DOHH2 (cell line): ENCODE data around the gene TLL2.

Experiments used
- H3F3A ChIP-seq: fragments of 200-600 bp; sonication (generic), shearing (Covaris generic); 2 replicates; pipeline ENCODE4 v1.6.0; 2016; ENCODE audit warnings: antibody characterized with exemption, mild to moderate bottlenecking; ENCODE audit not compliant: control insufficient read depth, insufficient read depth
- H3K27ac ChIP-seq: fragments of 200-600 bp; sonication (generic); 2 replicates; pipeline ENCODE4 v1.5.1; 2014; ENCODE audit warnings: low read depth, mild to moderate bottlenecking, low read length, moderate library complexity
- H3K27me3 ChIP-seq: fragments of 200-600 bp; sonication (generic); 2 replicates; pipeline ENCODE4 v1.6.1; 2014; ENCODE audit warnings: mild to moderate bottlenecking, low read length, mixed read lengths; ENCODE audit not compliant: control insufficient read depth
- H3K36me3 ChIP-seq: fragments of 200-600 bp; sonication (generic); 2 replicates; pipeline ENCODE4 v1.6.1; 2014; ENCODE audit warnings: mild to moderate bottlenecking, low read length, moderate library complexity, mixed read lengths; ENCODE audit not compliant: control insufficient read depth
- H3K4me1 ChIP-seq: fragments of 200-600 bp; sonication (generic); 2 replicates; pipeline ENCODE4 v1.6.1; 2014; ENCODE audit warnings: mild to moderate bottlenecking, low read length, mixed read lengths; ENCODE audit not compliant: control insufficient read depth
- H3K4me2 ChIP-seq: fragments of 200-600 bp; sonication (generic); 2 replicates; pipeline ENCODE4 v1.6.0; 2014; ENCODE audit warnings: mild to moderate bottlenecking, low read length, moderate library complexity
- H3K4me3 ChIP-seq: fragments of 200-600 bp; sonication (generic); 2 replicates; pipeline ENCODE4 v1.5.1; 2014; ENCODE audit warnings: mild to moderate bottlenecking, low read length, mixed read lengths
- H3K79me2 ChIP-seq: fragments of 200-600 bp; sonication (generic); 2 replicates; pipeline ENCODE4 v1.6.1; 2014; ENCODE audit warnings: mild to moderate bottlenecking, low read length, mixed read lengths; ENCODE audit not compliant: control insufficient read depth
- H3K9me2 ChIP-seq: fragments of 200-600 bp; sonication (generic); replicated peaks from 2 replicates; pipeline ENCODE4 v1.6.1; 2014; ENCODE audit warnings: mild to moderate bottlenecking, low read length, mixed read lengths; ENCODE audit not compliant: control insufficient read depth
- H3K9me3 ChIP-seq: fragments of 200-600 bp; sonication (generic); 2 replicates; pipeline ENCODE4 v1.6.1; 2014; ENCODE audit warnings: antibody characterized with exemption, low read length, mixed read lengths; ENCODE audit not compliant: control insufficient read depth, insufficient read depth
- H4K20me1 ChIP-seq: fragments of 200-600 bp; sonication (generic); 2 replicates; pipeline ENCODE4 v1.6.0; 2014; ENCODE audit warnings: low read depth, mild to moderate bottlenecking, antibody characterized with exemption, low read length, moderate library complexity; ENCODE audit not compliant: control insufficient read depth, insufficient read depth
- EZH2phosphoT487 ChIP-seq: fragments of 200-600 bp; sonication (generic); IDR thresholded peaks from 2 replicates; pipeline ENCODE4 v1.6.1; 2017; ENCODE audit warnings: borderline replicate concordance, mild to moderate bottlenecking, antibody characterized with exemption, low read length, moderate library complexity, mixed read lengths
- TF ChIP-seq, protein P1 (sequence below): fragments of 200-600 bp; sonication (generic); IDR thresholded peaks from one replicate; pipeline ENCODE4 v1.5.1; 2014; ENCODE audit warnings: antibody characterized with exemption, mild to moderate bottlenecking, low read depth, low read length; ENCODE audit not compliant: poor library complexity, severe bottlenecking

Gene TLL2

GRCh38 chr10:96465599-96465998 is 48.1 kb downstream of the TLL2 start:
- Histone ChIP-seq H3K36me3 (no peaks in the 10 kb centered on the region), H3K27ac (no peak overlapping the region), H3K4me2 (no peak overlapping the region), H3F3A (no peaks in the 10 kb centered on the region), H4K20me1 (no peaks in the 10 kb centered on the region), H3K4me3 (no peak overlapping the region), H3K4me1 (no peaks in the 10 kb centered on the region), H3K79me2 (no peaks in the 10 kb centered on the region), H3K9me3 (no peaks in the 10 kb centered on the region), H3K27me3 (peaks cover 35% of the 10 kb centered on the region), H3K9me2 (no peaks in the 10 kb centered on the region)
- no peak for TF ChIP-seq EZH2phosphoT487
- TF ChIP-seq, protein P1, sequence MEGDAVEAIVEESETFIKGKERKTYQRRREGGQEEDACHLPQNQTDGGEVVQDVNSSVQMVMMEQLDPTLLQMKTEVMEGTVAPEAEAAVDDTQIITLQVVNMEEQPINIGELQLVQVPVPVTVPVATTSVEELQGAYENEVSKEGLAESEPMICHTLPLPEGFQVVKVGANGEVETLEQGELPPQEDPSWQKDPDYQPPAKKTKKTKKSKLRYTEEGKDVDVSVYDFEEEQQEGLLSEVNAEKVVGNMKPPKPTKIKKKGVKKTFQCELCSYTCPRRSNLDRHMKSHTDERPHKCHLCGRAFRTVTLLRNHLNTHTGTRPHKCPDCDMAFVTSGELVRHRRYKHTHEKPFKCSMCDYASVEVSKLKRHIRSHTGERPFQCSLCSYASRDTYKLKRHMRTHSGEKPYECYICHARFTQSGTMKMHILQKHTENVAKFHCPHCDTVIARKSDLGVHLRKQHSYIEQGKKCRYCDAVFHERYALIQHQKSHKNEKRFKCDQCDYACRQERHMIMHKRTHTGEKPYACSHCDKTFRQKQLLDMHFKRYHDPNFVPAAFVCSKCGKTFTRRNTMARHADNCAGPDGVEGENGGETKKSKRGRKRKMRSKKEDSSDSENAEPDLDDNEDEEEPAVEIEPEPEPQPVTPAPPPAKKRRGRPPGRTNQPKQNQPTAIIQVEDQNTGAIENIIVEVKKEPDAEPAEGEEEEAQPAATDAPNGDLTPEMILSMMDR, result no peak

DNA sequence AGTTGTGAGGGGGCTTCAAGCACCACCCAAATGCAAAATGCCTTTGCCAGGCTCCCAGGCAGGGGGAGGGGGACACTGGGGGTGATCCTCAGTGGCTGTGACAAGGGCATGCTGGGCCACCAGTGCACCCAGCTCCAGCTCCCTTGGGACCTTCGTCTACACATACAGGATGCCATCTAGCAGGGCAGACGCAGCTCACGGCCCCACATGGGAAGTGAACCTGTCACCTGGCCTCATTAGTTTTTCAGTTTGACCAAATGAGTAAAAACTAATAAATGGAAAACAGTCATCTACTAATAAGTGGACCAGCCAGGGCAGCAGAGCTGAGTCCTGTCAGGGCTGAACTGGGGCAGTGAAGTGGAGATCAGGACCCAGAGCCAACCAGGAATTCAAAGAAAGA is 50.2 kb downstream of the TLL2 start:
- no peaks in the 10 kb centered on the region for H3K9me3 ChIP-seq
- H3K36me3 ChIP-seq, result no peaks in the 10 kb centered on the region
- H3K79me2 ChIP-seq, result no peaks in the 10 kb centered on the region
- H3K27me3 ChIP-seq, result peaks cover 31% of the 10 kb centered on the region
- H3K4me3 ChIP-seq, result no peak overlapping the region
- no peaks in the 10 kb centered on the region for H3F3A ChIP-seq
- TF ChIP-seq, protein P1, result no peak
- TF ChIP-seq EZH2phosphoT487, result no peak
- H3K4me1 ChIP-seq, result no peaks in the 10 kb centered on the region
- H3K4me2 ChIP-seq, result no peak overlapping the region
- H4K20me1 ChIP-seq, result no peaks in the 10 kb centered on the region
- no peaks in the 10 kb centered on the region for H3K9me2 ChIP-seq
- no peak overlapping the region for H3K27ac ChIP-seq

GRCh38 chr10:96462606-96463151 is 51.0 kb downstream of the TLL2 start:
- no peak for TF ChIP-seq EZH2phosphoT487
- TF ChIP-seq, protein P1, result no peak
- Histone ChIP-seq H3K36me3 (no peaks in the 10 kb centered on the region), H3K9me3 (no peaks in the 10 kb centered on the region), H3K4me1 (no peaks in the 10 kb centered on the region), H3K27me3 (peaks cover 26% of the 10 kb centered on the region), H3K79me2 (no peaks in the 10 kb centered on the region), H3F3A (no peaks in the 10 kb centered on the region), H4K20me1 (no peaks in the 10 kb centered on the region), H3K27ac (no peak overlapping the region), H3K9me2 (no peaks in the 10 kb centered on the region), H3K4me3 (no peak overlapping the region), H3K4me2 (no peak overlapping the region)
